Pulmonary artery endothelial cell (primary cell): ENCODE measurements around the gene RGS7. TPM values are rescaled to one million over a fixed set of nuclear protein-coding genes. Genes with fewer than 3 reads are reported as not detected.
"Not testable (repeated sequence)": the region's sequence is repeated elsewhere in the genome, so short reads cannot be mapped to it uniquely, and the experiment has no call there.

Experiments used
- DNase-seq: peaks from one replicate; pipeline ENCODE4 v3.0.0-alpha.2; 2011; ENCODE audit warnings: low read depth, low spot score
- total RNA-seq: library from RNA; depleted of rRNA; stranded (reverse); fragments of >200 nt; gene quantifications from 2 replicates; pipeline ENCODE4 v1.2.3, GENCODE V29; 2014

RGS7 gene
- total RNA-seq, 1 donor from 2014 or later: 0.40 TPM

DNA sequence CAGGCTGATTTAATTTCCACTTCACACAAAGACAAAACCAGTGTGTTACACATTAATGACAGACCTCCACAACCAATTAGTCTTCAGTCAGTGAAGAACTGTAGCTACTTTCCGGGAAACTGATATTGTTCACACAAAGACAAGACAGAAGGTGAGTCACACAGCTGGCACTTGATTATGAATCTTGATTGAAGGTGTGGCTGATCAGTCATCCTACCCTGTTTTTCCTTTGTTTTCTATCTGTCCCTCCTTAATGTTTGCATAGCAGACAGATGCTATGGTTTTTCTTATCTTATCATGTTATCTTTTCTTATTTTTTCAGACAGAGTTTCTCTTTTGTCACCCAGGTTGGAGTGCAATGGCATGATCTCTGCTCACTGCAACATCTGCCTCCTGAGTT lies 560.0 kb downstream of the RGS7 start:
- DNase-seq: no peak

DNA sequence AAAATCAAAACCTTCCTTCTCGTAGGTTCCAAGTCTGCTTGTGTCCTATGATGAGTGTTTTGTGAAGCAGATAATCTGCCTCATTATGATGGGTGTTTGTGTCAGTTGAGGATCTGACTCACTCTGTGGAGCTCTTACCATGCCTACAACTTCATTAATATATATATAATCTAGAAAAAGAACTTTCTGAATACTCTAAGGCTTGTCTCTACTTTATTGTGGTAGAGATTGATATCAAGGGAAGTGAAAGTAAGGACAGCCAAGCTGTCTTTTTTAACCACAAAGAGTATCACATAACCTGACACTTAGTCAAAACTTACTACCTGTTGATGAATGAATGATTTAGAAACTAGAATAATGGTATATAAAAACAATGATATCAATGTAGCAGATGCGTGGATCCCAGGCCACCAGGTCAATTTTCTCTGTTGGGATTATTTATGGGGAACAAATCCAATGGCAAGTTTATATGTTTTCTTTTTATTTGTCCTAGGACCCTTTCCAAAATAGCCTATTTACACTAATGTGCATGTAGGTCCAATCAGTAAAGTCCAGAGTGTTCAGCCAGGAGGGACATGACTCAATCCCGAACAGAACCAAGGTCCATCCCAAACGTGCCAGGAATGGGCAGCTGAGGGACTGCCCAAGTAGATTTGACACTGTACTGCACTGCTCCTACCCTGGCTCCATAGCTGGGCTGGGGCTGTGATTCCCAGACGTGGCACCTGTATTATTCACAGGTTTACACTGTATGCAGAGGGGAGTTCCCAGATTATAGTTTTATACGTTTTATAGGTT lies 562.8 kb downstream of the RGS7 start:
- no peak for DNase-seq

DNA sequence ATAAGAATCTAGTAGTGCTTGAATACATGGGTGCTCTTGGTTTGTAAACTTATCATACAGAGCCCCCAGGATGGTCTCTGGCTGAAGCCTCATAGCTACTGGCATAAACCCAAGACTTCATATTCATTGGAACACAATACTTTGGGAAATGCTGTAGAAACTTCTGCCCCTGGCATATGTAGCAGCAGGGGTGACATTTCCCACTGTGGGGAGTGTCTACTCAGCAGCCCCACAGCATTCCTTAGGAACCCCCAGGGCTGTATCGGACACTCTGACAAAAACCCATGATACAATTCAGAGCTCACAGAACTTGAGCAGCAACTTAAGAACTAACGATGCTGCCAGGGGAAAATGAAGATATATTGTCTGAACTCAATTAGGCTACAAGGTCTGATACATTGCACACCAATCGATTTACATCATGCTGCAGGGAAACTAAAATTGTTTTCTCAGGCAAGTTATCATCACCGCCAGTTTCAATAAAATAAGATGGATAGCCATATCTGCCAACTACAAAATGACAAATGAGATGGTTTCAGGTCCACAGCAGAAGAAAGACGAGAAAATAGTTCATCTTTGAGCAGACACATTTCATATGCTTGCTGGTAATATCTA lies 564.0 kb downstream of the RGS7 start:
- DNase-seq: no peak

DNA sequence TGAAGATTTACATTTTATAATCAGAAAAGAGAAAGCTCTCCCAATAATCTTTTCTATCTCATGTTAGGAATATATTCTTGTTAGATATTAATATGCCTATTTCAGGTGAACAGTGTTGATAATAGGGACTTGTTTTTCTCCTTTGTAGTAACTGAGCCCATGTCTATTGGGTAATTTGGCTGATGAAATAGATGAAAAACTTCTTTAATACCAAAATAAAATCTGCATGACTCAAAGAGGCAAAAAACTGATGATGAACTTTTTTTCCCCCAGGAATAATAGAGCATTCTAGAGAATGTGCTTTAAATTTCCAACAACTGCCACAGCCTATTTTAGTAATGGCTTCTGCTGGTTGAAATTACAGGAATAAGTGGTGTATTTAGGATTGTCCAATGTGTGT lies 566.1 kb downstream of the RGS7 start:
- no peak for DNase-seq

DNA sequence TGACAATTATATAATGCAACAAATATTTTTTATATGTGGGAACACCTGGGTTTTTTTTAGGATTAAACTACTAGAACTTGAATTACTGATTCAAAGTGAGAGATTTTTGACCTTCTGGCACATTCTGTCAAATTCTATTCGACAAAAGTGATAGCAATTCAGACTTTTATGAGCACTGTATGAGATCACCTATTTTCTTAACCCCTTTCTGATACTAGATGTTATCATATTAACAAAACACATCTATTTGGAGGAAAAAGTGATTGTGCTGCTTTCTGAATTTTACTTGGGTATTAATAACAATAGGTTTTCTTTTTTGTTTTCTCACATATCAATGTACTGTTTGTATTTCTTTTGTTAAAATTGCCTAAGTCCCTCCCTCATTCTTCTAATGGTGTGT lies 570.1 kb downstream of the RGS7 start:
- DNase-seq: no peak

DNA sequence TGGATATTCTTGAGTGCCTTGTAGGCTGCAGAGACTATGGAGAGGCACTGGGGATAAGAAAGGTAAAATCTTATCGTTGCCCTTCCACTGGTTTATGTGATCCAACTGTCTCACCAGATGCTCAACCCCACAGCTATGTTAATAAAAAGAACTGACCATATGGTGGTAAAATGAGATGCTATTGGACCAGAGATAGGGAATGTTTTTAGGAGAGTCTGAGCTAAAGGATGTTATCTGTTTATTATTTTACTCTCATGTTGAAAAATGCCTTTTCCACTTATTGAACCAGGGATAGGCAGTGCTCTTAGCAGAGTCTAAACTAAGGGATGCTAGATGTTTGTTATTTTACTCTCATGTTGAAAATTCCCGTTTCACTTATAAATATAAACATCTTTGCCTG lies 572.2 kb downstream of the RGS7 start:
- no peak for DNase-seq

DNA sequence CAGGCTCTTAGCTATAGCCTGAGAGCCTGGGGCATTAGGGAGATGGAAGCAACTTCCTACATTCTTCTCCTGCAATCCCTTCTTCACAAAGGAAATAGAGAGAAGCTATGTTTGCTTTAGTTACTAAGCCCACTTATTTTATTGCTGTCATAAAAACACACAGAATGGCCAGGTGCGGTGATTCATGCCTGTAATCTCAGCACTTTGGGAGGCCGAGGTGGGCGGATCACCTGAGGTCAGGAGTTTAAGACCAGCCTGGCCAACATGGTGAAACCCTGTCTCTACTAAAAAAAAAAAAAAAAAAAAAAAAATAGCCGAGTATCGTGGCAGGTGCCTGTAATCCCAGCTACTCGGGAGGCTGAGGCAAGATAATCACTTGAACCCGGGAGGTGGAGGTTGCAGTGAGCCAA lies 573.3 kb downstream of the RGS7 start:
- DNase-seq: not testable (repeated sequence)

DNA sequence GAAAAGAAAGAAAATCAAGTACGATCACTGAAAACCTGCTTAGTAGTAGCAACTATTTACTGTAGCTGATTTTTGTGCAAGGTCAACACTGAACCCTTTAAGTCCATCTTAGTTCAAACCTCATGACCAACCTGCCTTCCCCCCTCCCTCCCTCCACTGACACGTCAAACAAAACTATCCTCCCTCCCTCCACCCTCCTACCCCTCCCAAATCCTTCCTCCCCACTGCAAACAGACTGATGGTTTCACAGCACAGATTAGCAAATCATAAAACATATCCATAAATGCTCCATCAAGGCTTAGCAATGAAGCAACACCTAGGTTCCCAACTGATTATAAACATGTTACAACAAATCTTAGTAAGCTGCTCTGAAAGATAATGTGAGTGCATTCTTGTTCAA lies 580.8 kb downstream of the RGS7 start:
- no peak for DNase-seq

DNA sequence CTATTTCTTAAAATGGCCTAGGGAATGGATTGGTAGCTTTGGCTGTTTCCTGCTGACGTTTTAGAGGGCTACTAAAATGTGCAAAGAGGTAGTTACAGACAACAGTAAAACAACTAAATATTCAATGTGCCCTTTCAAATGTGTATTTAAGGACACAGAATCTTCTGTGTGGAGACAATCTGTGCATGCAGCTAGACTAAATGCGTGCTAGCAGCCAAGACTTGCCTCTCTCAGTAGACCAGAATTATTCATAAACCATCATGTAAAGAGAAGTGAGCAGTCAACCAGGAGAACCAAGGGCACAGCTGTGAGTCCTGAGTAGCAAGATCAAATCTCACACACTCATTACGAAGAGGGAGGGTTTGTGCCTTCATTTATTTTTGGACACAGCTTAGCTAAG lies 584.9 kb downstream of the RGS7 start:
- DNase-seq: no peak

DNA sequence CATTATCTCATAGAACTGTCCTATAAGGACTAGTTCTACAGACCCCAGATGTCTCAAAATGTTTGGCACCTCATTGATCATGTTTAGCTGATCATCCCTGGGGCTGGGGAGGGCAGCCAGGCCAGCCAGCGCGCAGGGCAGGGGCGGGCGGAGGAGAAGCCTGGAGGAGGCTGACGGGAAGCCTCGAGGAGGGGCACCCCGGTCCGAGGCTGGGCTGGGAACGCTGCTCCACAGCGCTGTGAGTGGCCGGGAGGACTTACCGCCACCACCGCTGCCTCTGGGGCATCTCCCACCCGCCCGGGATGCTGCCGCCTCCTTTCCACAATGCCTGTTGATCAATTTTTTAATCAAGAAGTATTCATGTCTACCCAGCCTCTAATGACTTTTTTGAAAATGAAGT lies 585.6 kb downstream of the RGS7 start:
- no peak for DNase-seq

DNA sequence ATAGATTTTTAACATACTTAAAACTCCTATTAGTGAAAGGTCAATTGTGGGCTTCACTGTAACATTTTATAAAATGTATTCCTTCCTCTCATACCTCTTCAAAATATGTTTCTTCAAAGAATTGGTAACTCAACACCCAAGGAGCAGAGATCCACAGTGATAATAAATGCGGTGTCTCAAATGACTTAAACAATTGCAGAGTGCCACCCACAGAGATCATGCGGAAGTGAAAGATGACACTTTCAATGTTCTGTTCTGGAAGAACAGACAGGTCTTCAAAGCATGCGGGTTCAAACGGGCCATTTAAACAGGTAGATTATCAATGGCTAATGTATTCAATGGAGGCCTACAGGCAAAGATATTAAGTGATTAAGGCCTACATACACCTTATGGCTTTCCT lies 588.0 kb downstream of the RGS7 start:
- DNase-seq: no peak

DNA sequence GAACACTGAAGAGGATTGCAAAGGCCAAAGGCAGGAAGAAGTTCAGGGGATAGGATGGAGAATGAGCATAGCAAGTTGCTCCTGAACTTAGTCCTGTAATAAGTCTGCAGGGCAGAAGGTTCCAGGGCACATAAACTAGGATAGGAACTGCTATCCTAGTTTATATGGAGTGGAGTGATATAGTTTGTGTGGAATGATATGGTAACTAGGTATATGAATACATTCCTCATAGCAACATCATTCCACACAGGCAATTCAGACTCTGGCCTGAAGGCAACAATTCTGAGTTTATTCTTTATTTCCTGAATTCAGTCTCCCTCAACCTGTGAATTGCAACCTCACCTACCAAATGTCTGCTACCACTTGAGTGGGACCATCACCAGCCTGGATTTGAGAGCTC lies 590.2 kb downstream of the RGS7 start:
- no peak for DNase-seq

DNA sequence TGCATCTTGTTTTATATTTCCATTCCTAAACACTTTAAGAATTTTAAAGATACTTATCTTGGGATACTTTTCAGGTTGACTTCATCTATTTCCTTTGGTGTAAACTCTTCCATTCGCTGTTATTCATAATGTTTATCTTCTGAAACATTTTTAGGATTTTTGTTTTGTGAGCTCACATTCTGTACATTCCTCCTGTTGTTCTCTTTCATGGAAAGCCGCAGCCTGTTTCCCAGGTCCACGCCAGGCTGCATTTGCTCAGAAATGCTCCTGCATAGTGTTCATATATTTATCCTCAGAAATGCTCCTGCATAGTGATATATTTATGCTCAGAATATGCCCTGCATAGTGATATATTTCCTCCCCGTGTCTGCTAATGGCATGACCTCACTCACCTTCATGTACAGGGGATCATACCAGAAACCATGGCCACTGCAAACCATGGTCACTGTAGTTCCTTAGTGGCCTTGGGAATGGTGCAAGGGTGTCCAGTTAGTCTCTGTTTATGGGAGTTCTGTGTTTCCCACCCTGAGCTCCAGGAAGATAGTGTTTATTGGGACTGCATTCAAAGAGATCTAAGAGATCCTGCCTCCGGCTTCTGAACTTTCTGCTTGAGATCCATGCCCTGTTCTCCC lies 591.2 kb downstream of the RGS7 start:
- peak; percentile 10 for DNase-seq

DNA sequence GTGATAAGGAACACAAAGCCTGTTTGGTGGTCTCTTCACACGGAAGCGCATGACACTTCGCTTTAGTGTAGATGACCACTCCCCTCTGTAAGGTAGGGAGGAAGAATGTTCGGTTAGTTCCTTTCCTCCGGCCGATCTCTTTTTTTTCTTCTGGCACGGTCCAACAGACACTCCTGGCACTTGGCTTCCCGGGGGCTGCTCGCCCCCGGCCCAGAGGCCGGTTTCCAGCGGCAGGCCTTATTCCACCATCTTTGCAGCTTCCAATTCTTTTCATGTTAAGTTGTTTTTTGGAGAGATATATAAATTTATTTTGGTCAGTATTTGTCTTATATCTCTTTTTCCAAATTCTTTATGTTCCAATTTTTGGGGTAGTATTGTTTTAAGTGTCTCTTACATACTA lies 593.2 kb downstream of the RGS7 start:
- DNase-seq: no peak

DNA sequence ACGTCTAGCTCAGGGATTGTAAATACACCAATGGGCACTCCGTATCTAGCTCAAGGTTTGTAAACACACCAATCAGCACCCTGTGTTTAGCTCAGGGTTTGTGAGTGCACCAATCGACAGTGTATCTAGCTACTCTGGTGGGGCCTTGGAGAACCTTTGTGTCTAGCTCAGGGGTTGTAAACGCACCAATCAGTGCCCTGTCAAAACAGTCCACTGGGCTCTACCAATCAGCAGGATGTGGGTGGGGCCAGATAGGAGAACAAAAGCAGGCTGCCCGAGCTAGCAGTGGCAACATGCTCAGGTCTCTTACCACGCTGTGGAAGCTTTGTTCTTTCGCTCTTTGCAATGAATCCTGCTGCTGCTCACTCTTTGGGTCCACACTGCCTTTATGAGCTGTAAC lies 593.9 kb downstream of the RGS7 start:
- not testable (repeated sequence) for DNase-seq

DNA sequence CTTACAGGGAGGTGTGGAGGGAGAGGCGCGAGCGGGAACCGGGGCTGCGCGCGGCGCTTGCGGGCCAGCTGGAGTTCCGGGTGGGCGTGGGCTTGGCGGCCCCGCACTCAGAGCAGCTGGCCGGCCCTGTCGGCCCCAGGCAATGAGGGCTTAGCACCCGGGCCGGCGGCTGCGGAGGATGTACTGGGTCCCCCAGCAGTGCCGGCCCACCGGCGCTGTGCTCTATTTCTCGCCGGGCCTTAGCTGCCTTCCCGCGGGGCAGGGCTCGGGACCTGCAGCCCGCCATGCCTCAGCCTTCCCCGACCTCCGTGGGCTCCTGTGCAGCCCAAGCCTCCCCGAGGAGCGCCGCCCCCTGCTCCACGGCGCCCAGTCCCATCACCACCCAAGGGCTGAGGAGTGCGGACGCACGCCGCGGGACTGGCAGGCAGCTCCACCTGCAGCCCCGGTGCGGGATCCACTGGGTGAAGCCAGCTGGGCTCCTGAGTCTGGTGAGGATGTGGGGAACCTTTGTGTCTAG lies 594.5 kb downstream of the RGS7 start:
- DNase-seq: not testable (repeated sequence)

DNA sequence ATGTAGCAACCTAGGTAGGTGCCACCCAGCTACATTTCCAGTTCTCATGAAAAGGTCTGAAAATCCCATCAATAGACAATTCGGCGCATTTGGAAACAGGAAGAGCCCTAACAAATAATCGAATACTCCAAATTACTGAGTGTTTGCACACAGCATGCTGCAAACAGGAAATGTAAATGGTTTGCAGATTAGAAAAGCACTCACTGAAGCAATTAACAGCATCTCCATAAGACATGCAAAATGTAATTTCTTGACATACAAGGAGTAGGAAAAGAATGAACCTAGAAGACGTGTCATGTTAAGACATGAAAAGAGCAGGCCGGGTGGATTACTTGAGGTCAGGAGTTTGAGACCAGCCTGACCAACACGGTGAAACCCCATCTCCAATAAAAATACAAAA lies 598.2 kb downstream of the RGS7 start:
- DNase-seq: not testable (repeated sequence)

DNA sequence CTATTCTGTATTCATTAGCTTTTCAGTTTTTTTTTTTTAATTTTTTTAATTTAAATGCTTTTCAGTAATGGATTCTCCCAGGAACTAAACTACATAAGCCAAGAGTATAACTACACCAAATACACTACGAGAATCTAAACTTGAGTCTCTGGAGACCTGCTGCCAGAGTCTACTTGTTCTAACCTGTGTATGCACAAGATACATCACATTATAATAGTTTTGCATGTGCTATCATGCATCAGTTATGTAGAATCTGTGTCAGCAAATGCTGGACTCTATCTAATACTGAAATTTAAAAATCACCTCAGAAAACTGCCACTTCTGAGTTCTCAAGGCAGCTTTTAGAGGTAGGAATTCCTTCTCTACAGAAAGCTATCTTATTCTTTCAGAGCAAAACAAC lies 598.7 kb downstream of the RGS7 start:
- DNase-seq: no peak

DNA sequence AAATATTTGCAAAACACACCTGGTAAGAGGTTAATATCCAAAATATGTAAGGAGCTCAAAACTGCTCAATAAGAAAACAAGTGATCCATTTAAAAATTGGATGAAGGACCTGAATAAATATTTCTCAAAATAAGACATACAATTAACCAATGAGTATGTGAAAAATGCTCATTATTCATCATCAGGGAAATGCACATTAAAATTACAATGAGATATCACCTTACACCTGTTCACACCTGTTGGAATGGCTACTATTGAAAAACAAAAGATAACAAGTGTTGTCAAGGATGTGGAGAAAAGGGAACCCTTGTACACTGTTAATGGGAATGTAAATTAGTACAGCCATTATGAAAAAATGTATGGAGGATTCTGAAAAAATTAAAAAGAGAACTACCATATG lies 609.1 kb downstream of the RGS7 start:
- no peak for DNase-seq

DNA sequence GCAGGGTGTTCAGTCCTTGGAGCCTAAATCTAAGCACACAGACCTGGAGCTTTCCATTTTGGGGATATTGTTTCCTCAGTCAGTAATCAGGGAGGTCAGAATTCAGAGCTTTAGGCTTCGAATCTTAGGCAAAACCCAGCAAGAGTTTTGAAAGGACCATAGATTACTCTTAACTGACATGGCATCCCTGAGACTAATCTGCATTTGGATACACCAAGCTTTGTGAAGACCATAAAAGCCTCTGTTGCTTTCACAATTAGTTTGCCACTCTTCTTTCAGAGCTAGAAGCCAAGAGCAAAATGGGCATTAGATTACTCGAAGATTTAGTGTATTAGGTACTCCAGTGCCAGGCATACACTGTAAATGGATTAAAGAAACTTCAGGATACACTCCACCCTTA lies 613.3 kb downstream of the RGS7 start:
- DNase-seq: no peak

DNA sequence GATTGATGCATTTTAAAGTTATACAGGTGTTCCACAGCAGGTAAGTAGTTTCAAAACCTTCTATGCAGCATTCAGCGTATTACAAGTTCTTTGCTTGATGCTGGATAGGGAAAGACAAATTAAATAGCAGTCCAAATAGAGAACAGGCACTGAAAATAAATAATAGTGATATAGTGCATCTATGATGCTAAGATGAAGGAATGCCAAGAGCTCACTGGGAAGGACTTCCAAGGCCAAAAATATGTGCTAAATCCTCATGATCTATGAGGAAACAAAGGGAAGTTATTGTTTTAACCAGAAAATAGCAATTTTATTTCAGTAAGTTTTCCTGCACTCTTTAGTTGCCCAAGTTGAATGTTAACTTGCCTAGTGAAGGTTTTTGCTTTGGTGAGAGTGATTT lies 617.3 kb downstream of the RGS7 start:
- DNase-seq: no peak

DNA sequence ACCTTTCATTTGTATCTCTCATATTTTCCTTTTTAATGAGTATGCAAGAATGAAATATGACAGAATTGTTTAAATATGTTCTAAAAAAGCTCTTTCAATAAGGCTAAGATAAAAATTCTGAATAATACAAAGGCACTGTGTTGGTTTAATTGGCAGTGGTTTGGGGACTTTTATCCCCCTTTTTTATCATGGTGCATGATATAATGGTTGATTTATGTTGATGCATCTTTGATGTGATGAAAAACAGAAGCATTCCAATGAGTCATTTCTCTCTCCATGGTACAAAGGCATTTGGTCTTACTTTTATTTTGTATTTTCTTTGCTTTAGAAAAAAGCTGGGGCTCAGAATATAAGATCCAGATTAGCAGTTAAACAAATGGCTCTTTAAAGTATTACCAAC lies 617.9 kb downstream of the RGS7 start:
- DNase-seq: no peak
